IMR-90 (cell line): Measurements from ENCODE around the gene THEM4. TPM values are rescaled to one million over a fixed set of nuclear protein-coding genes. Genes with fewer than 3 reads are reported as not detected.

Experiments used
- ATAC-seq: fragments of 200-7000 bp; cut with Tn5 transposase; 2 replicates; pipeline ENCODE4 v1.9.1; 2020; ENCODE audit warnings: low read depth, mild to moderate bottlenecking, moderate library complexity
- BruUV-seq: library from RNA; stranded (reverse); fragments of 400-500 nt; replicated peaks from 2 replicates; lab custom pipeline; 2021; lab: Mats Ljungman, UMichigan
- CTCF ChIA-PET: fragments of 300-600 bp; formaldehyde crosslinking; extraction: SDS; loops from one replicate; lab custom pipeline; 2021; ENCODE audit warnings: antibody characterized with exemption; lab: Yijun Ruan, JAX
- POLR2A ChIA-PET: fragments of 300-600 bp; sonication (Branson Sonifier 250); formaldehyde crosslinking; loops from one replicate; lab custom pipeline; 2022; ENCODE audit warnings: antibody characterized with exemption; ENCODE audit not compliant: unreplicated experiment; lab: Charles Lee
- DNase-seq: peaks from one replicate; pipeline ENCODE4 v3.0.0; 2013
- H2AFZ ChIP-seq: replicated peaks from 2 replicates; pipeline ENCODE3; 2013; ENCODE audit warnings: low read length, mild to moderate bottlenecking; ENCODE audit not compliant: poor library complexity
- H2AK5ac ChIP-seq: 2 replicates; pipeline ENCODE4 v1.6.1; 2013; ENCODE audit warnings: low read depth, low read length, inconsistent platforms
- H2AK9ac ChIP-seq: replicated peaks from 2 replicates; pipeline ENCODE3; 2013; ENCODE audit warnings: mild to moderate bottlenecking, low read depth, low read length, moderate library complexity; ENCODE audit not compliant: poor library complexity
- H2BK120ac ChIP-seq: 2 replicates; pipeline ENCODE4 v1.6.1; 2013; ENCODE audit warnings: low read depth, low read length, inconsistent platforms
- H2BK15ac ChIP-seq: 3 replicates; pipeline ENCODE4 v1.6.1; 2013; ENCODE audit warnings: low read depth, low read length, inconsistent platforms
- H2BK20ac ChIP-seq: 2 replicates; pipeline ENCODE4 v1.6.1; 2013; ENCODE audit warnings: low read depth, mild to moderate bottlenecking, inconsistent platforms, low read length, moderate library complexity
- H2BK5ac ChIP-seq: 2 replicates; pipeline ENCODE4 v1.6.1; 2013; ENCODE audit warnings: mild to moderate bottlenecking, low read depth, low read length, inconsistent platforms; ENCODE audit not compliant: poor library complexity, severe bottlenecking
- H3K14ac ChIP-seq: replicated peaks from 2 replicates; pipeline ENCODE4 v1.6.1; 2013; ENCODE audit warnings: low read depth, low read length, inconsistent platforms
- H3K18ac ChIP-seq: 2 replicates; pipeline ENCODE4 v1.6.1; 2013; ENCODE audit warnings: low read depth, low read length, control low read depth
- H3K23ac ChIP-seq: 2 replicates; pipeline ENCODE4 v1.6.1; 2013; ENCODE audit warnings: low read depth, low read length, inconsistent platforms
- H3K27ac ChIP-seq: 2 replicates; pipeline ENCODE4 v1.5.1; 2013; ENCODE audit warnings: mild to moderate bottlenecking, control low read depth, low read length; ENCODE audit not compliant: insufficient read depth
- H3K27me3 ChIP-seq: 2 replicates; pipeline ENCODE4 v1.6.1; 2013; ENCODE audit warnings: low read length; ENCODE audit not compliant: control insufficient read depth, insufficient read depth
- H3K36me3 ChIP-seq: 2 replicates; pipeline ENCODE4 v1.6.1; 2013; ENCODE audit warnings: low read length, mixed read lengths; ENCODE audit not compliant: control insufficient read depth, insufficient read depth
- H3K4ac ChIP-seq: 2 replicates; pipeline ENCODE4 v1.6.1; 2013; ENCODE audit warnings: low read depth, low read length, inconsistent platforms
- H3K4me1 ChIP-seq: 2 replicates; pipeline ENCODE4 v1.6.1; 2013; ENCODE audit warnings: low read length, mixed read lengths; ENCODE audit not compliant: control insufficient read depth, insufficient read depth
- H3K4me2 ChIP-seq: 2 replicates; pipeline ENCODE4 v1.6.1; 2013; ENCODE audit warnings: low read depth, mild to moderate bottlenecking, control low read depth, low read length, moderate library complexity
- H3K4me3 ChIP-seq: 2 replicates; pipeline ENCODE4 v1.5.1; 2013; ENCODE audit warnings: low read depth, mild to moderate bottlenecking, control low read depth, low read length, moderate library complexity; ENCODE audit not compliant: insufficient read depth
- H3K56ac ChIP-seq: 2 replicates; pipeline ENCODE4 v1.6.1; 2013; ENCODE audit warnings: low read length, inconsistent platforms; ENCODE audit not compliant: insufficient read depth; ENCODE audit errors: extremely low read depth
- H3K79me1 ChIP-seq, 2 experiments: 2 replicates each; pipeline ENCODE4 v1.6.1; 2013; ENCODE audit warnings: low read length in 2 of 2, inconsistent platforms in 1 of 2, low read depth in 1 of 2
- H3K9ac ChIP-seq: 2 replicates; pipeline ENCODE4 v1.6.1; 2013; ENCODE audit warnings: low read depth, low read length, control low read depth
- H3K9me1 ChIP-seq: 2 replicates; pipeline ENCODE4 v1.6.1; 2013; ENCODE audit warnings: low read length, inconsistent platforms; ENCODE audit not compliant: insufficient read depth
- H3K9me3 ChIP-seq: 2 replicates; pipeline ENCODE4 v1.6.1; 2013; ENCODE audit warnings: low read length; ENCODE audit not compliant: control insufficient read depth, insufficient read depth
- H4K20me1 ChIP-seq: 2 replicates; pipeline ENCODE4 v1.6.1; 2013; ENCODE audit warnings: low read length, inconsistent platforms; ENCODE audit not compliant: insufficient read depth
- H4K5ac ChIP-seq: 2 replicates; pipeline ENCODE4 v1.6.1; 2013; ENCODE audit warnings: mild to moderate bottlenecking, low read depth, low read length, control low read depth
- H4K8ac ChIP-seq, 2 experiments: 2 replicates each; pipeline ENCODE4 v1.6.1; 2013; ENCODE audit warnings: low read depth in 2 of 2, low read length in 2 of 2, control low read depth in 1 of 2, inconsistent platforms in 1 of 2
- H4K91ac ChIP-seq: 2 replicates; pipeline ENCODE4 v1.6.1; 2013; ENCODE audit warnings: low read depth, low read length, inconsistent platforms; ENCODE audit not compliant: insufficient read depth
- BHLHE40 ChIP-seq: fragments of 150-350 bp; IDR thresholded peaks from 2 replicates; pipeline ENCODE4 v1.6.1; 2016; ENCODE audit warnings: mild to moderate bottlenecking, low read depth, low read length
- CEBPB ChIP-seq: IDR thresholded peaks from 2 replicates; pipeline ENCODE4 v1.6.1; 2012; ENCODE audit warnings: low read depth, low read length, improper control_type of control experiment
- CHD1 ChIP-seq: IDR thresholded peaks from 2 replicates; pipeline ENCODE4 v1.6.1; 2012; ENCODE audit warnings: low read depth, low read length, improper control_type of control experiment
- ELK1 ChIP-seq: fragments of 150-350 bp; IDR thresholded peaks from 2 replicates; pipeline ENCODE4 v1.6.1; 2016; ENCODE audit warnings: low read depth, mild to moderate bottlenecking, low read length, moderate library complexity, borderline replicate concordance
- FOS ChIP-seq: fragments of 150-350 bp; IDR thresholded peaks from 2 replicates; pipeline ENCODE4 v1.6.1; 2016; ENCODE audit warnings: low read depth, low read length
- MAFK ChIP-seq: IDR thresholded peaks from 2 replicates; pipeline ENCODE4 v1.6.1; 2012; ENCODE audit warnings: low read depth, low read length, improper control_type of control experiment
- MAZ ChIP-seq: IDR thresholded peaks from 2 replicates; pipeline ENCODE4 v1.6.1; 2012; ENCODE audit warnings: low read depth, mild to moderate bottlenecking, low read length, improper control_type of control experiment, moderate library complexity, borderline replicate concordance
- MXI1 ChIP-seq: IDR thresholded peaks from 2 replicates; pipeline ENCODE4 v1.6.1; 2012; ENCODE audit warnings: low read depth, mild to moderate bottlenecking, low read length, moderate library complexity, borderline replicate concordance
- NFE2L2 ChIP-seq: fragments of 150-350 bp; IDR thresholded peaks from 2 replicates; pipeline ENCODE4 v1.6.1; 2016; ENCODE audit warnings: low read depth, mild to moderate bottlenecking, low read length
- POLR2A ChIP-seq: IDR thresholded peaks from 2 replicates; pipeline ENCODE4 v1.6.1; 2012; ENCODE audit warnings: mild to moderate bottlenecking, low read depth, low read length
- RAD21 ChIP-seq: IDR thresholded peaks from 2 replicates; pipeline ENCODE4 v1.6.1; 2012; ENCODE audit warnings: low read length, improper control_type of control experiment
- RCOR1 ChIP-seq: IDR thresholded peaks from 2 replicates; pipeline ENCODE4 v1.6.1; 2012; ENCODE audit warnings: mild to moderate bottlenecking, low read length, improper control_type of control experiment; ENCODE audit not compliant: insufficient replicate concordance
- RFX5 ChIP-seq: IDR thresholded peaks from 2 replicates; pipeline ENCODE4 v1.8.0; 2012; ENCODE audit warnings: low read depth, mild to moderate bottlenecking, low read length, moderate library complexity
- SMC3 ChIP-seq: fragments of 150-350 bp; IDR thresholded peaks from 2 replicates; pipeline ENCODE4 v1.6.1; 2016; ENCODE audit warnings: low read depth, mild to moderate bottlenecking, antibody characterized with exemption, low read length, moderate library complexity
- WGBS, 2 experiments: methylation state at CpG; one replicate each; pipeline versions ENCODE4 v1.1.5 to v1.1.7; 2013; ENCODE audit warnings: missing lambda C conversion rate in 2 of 2; ENCODE audit not compliant: insufficient read length in 1 of 2; ENCODE audit errors: extremely low coverage in 2 of 2; 5-methylcytosine and 5-hydroxymethylcytosine counted together
- dilution Hi-C: fragments of 300-500 bp; cut with HindIII; formaldehyde crosslinking; loops from one replicate; pipeline ENCODE4 v1.14.3; 2018; ENCODE audit warnings: low sequenced_read_pairs; ENCODE audit not compliant: unreplicated experiment
- in situ Hi-C: fragments of 300-500 bp; cut with MboI; formaldehyde crosslinking; loops from 3 replicates; pipeline ENCODE4 v1.14.3; 2019; ENCODE audit warnings: low sequenced_read_pairs, inconsistent platforms, mixed read lengths
- intact Hi-C: fragments of 100-400 bp; cut with micrococcal nuclease; formaldehyde crosslinking; loops from 2 replicates; pipeline ENCODE4 v1.10.0; 2022
- polyA plus RNA-seq, 3 experiments: library from polyadenylated mRNA; depleted of rRNA; stranded (reverse); fragments of >200 nt; gene quantifications; 2 replicates each; pipeline ENCODE4 v1.2.3, GENCODE V29; 2012; ENCODE audit warnings: low replicate concordance in 1 of 3
- total RNA-seq: library from RNA; depleted of rRNA; stranded (reverse); fragments of >200 nt; gene quantifications from 2 replicates; pipeline ENCODE4 v1.2.3, GENCODE V29; 2012
- TF ChIP-seq, protein P1 (sequence below): fragments of 150-350 bp; IDR thresholded peaks from 2 replicates; pipeline ENCODE4 v1.6.1; 2017; ENCODE audit warnings: mild to moderate bottlenecking, antibody characterized with exemption, low read length, low read depth
- TF ChIP-seq, protein P2 (sequence below): conservative IDR thresholded peaks from 2 replicates; pipeline ENCODE4 v1.5.1; 2012; ENCODE audit warnings: mild to moderate bottlenecking, low read depth, low read length, improper control_type of control experiment

The THEM4 gene
- total and polyA plus RNA-seq, 2 of the 4 experiments (the other 2 are of a cell fraction), result 7.3 to 15.7 TPM

- no peak overlapping the region for H3K4me3 ChIP-seq
- no peak overlapping the region for H3K4ac ChIP-seq
- BruUV-seq, result no TSS peak
- no peak overlapping the region for H4K5ac ChIP-seq
- H3K18ac ChIP-seq, result no peak overlapping the region
- dilution Hi-C loops, result no loop called here
- in situ Hi-C loops, result no loop called here
- TF ChIP-seq MAZ, result no peak
- TF ChIP-seq RAD21, result no peak
- TF ChIP-seq BHLHE40, result no peak
- TF ChIP-seq, protein P1, sequence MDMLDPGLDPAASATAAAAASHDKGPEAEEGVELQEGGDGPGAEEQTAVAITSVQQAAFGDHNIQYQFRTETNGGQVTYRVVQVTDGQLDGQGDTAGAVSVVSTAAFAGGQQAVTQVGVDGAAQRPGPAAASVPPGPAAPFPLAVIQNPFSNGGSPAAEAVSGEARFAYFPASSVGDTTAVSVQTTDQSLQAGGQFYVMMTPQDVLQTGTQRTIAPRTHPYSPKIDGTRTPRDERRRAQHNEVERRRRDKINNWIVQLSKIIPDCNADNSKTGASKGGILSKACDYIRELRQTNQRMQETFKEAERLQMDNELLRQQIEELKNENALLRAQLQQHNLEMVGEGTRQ, result no peak
- TF ChIP-seq SMC3, result no peak
- no peak for TF ChIP-seq FOS
- TF ChIP-seq, protein P2, sequence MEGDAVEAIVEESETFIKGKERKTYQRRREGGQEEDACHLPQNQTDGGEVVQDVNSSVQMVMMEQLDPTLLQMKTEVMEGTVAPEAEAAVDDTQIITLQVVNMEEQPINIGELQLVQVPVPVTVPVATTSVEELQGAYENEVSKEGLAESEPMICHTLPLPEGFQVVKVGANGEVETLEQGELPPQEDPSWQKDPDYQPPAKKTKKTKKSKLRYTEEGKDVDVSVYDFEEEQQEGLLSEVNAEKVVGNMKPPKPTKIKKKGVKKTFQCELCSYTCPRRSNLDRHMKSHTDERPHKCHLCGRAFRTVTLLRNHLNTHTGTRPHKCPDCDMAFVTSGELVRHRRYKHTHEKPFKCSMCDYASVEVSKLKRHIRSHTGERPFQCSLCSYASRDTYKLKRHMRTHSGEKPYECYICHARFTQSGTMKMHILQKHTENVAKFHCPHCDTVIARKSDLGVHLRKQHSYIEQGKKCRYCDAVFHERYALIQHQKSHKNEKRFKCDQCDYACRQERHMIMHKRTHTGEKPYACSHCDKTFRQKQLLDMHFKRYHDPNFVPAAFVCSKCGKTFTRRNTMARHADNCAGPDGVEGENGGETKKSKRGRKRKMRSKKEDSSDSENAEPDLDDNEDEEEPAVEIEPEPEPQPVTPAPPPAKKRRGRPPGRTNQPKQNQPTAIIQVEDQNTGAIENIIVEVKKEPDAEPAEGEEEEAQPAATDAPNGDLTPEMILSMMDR, result no peak
- TF ChIP-seq NFE2L2, result no peak
- no peak for TF ChIP-seq CEBPB
- no peak for TF ChIP-seq CHD1
- no peak for TF ChIP-seq MAFK
- TF ChIP-seq MXI1, result no peak
- no peak for TF ChIP-seq RCOR1
- TF ChIP-seq POLR2A, result no peak
- no peak for TF ChIP-seq RFX5
- no peak for TF ChIP-seq ELK1
- no peaks in the 10 kb centered on the region for H4K20me1 ChIP-seq
- 0 out of 2 replicates have a peak, but pooled peaks cover 4% of the 10 kb centered on the region for H3K9me1 ChIP-seq
- no peak overlapping the region for H3K27ac ChIP-seq
- H3K79me1 ChIP-seq, result no peaks in the 10 kb centered on the region
- H2BK120ac ChIP-seq, result no peak overlapping the region
- H2AK9ac ChIP-seq, result no peak overlapping the region
- ATAC-seq (no peak), DNase-seq (no peak)
- H4K8ac ChIP-seq, result no peak overlapping the region
- peaks cover 23% of the 10 kb centered on the region for H3K27me3 ChIP-seq
- POLR2A ChIA-PET, result no interaction called here
- H2BK20ac ChIP-seq, result no peak overlapping the region
- H3K56ac ChIP-seq, result no peak overlapping the region
- H3K36me3 ChIP-seq, result no peaks in the 10 kb centered on the region
- H3K23ac ChIP-seq, result no peak overlapping the region
- H2BK5ac ChIP-seq, result no peak overlapping the region
- H3K9me3 ChIP-seq, result no peaks in the 10 kb centered on the region
- no peaks in the 10 kb centered on the region for H3K4me1 ChIP-seq
- CTCF ChIA-PET, result no interaction called here
- H3K9ac ChIP-seq, result no peak overlapping the region
- no peak overlapping the region for H2AFZ ChIP-seq
- no peak overlapping the region for H4K91ac ChIP-seq
- H2AK5ac ChIP-seq, result no peak overlapping the region
- no peak overlapping the region for H3K14ac ChIP-seq
- no CpG with 5 or more reads among the region's 2 CpGs for WGBS, 2 experiments
- H2BK15ac ChIP-seq, result no peak overlapping the region
- intact Hi-C loops, result no loop called here
- no peak overlapping the region for H3K4me2 ChIP-seq
Measured at GRCh38 chr1:151864411-151864810, 44.9 kb downstream of the THEM4 start.
